Body of pancreas (tissue), 4 donors: ENCODE data around the gene TMEM95. TPM values are rescaled to one million over a fixed set of nuclear protein-coding genes. Genes with fewer than 3 reads are reported as not detected.
A peak's percentile ranks its signal among the peaks of the same experiment; 100 is the strongest.

Experiments used
- ATAC-seq: fragments of 150-250 bp; one replicate; pipeline ENCODE4 v1.9.1; 2016
- DNase-seq, 4 donors: peaks; one replicate each; pipeline ENCODE4 v3.0.0-alpha.2; 2019
- H3K27ac ChIP-seq, 4 donors: fragments of 200-600 bp; sonication (generic); 1 replicate in 3 of 4; 2 replicates in 1 of 4; pipeline versions ENCODE4 v1.5.1 to v1.6.1; 2016 to 2019; ENCODE audit warnings: mild to moderate bottlenecking in 1 of 4, mixed read lengths in 1 of 4, moderate library complexity in 1 of 4
- H3K27me3 ChIP-seq, 2 donors: fragments of 200-600 bp; sonication (generic); one replicate each; pipeline ENCODE4 v1.6.0; 2016; ENCODE audit warnings: mild to moderate bottlenecking in 1 of 2
- H3K36me3 ChIP-seq, 2 donors: fragments of 200-600 bp; sonication (generic); replicated peaks in 1 of 2; 2 replicates each; pipeline ENCODE4 v1.5.1; 2016; ENCODE audit warnings: low read depth in 2 of 2; ENCODE audit not compliant: insufficient read depth in 1 of 2
- H3K4me1 ChIP-seq: fragments of 200-600 bp; sonication (generic); one replicate; pipeline ENCODE4 v1.6.0; 2016
- H3K4me3 ChIP-seq, 2 donors: fragments of 200-600 bp; sonication (generic); 1 replicate in 1 of 2; 2 replicates in 1 of 2; pipeline ENCODE4 v1.5.1; 2016 to 2019
- H3K9me3 ChIP-seq, 3 donors: fragments of 200-600 bp; sonication (generic); 1 replicate in 2 of 3; 2 replicates in 1 of 3; pipeline ENCODE4 v1.5.1; 2016
- POLR2A ChIP-seq, 3 donors: fragments of 450-650 bp; IDR thresholded peaks; one replicate each; pipeline ENCODE4 v1.6.1; 2016; ENCODE audit warnings: antibody characterized with exemption in 3 of 3, mild to moderate bottlenecking in 2 of 3
- WGBS, 2 donors: methylation state at CpG; one replicate each; pipeline ENCODE4 v1.1.5; 2017; 5-methylcytosine and 5-hydroxymethylcytosine counted together
- intact Hi-C: fragments of 100-400 bp; cut with DNase I; formaldehyde crosslinking; loops from one replicate; pipeline ENCODE4 v1.15.1; 2023
- total RNA-seq, 2 donors: library from RNA; depleted of rRNA; stranded (reverse); fragments of >200 nt; gene quantifications; one replicate each; pipeline ENCODE4 v1.1.0, GENCODE V29; 2016
- TF ChIP-seq, protein P1 (sequence below), 7 experiments: fragments of 450-650 bp in 4 of 7; fragments of 200-600 bp in 3 of 7; sonication (generic) in 3 of 7; IDR thresholded peaks; one replicate each; pipeline ENCODE4 v1.5.1; 2016 to 2019; ENCODE audit warnings: antibody characterized with exemption in 7 of 7

TMEM95 gene
- total RNA-seq, 2 donors from 2014 or later = not detected

DNA sequence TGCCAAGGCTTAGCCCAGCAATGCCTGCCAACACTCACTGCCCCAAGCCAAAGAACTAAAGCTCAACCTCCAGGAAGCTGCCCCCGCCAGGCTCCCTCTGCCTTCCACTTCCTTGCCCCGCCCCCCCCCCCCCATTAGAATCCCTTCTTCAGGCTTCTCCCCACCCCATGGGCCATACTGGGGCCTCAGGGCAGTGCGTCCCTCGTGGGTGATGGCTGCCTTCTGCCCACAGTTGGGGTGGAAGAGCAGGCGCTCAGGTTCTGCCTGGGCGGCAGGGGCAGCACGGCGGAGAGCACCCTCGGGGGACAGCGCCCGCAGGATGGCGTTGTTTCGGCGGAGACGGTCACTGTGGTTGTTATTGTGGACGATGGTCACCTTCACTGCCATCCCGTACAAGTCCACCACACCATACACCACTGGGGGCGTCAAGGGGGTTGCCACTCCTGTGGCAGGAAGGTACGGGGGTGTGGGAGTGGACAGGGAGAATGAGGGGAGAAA, 29.9 kb upstream of the TMEM95 start:
- Histone ChIP-seq H3K27ac (no peak overlapping the region), H3K27me3 (no peaks in the 10 kb centered on the region), H3K4me1 (peaks cover 17% of the 10 kb centered on the region), H3K36me3 (peaks cover 0 to 23% of the 10 kb centered on the region in 2 donors), H3K4me3 (no peak overlapping the region), H3K9me3 (no peaks in the 10 kb centered on the region)
- TF ChIP-seq, protein P1, sequence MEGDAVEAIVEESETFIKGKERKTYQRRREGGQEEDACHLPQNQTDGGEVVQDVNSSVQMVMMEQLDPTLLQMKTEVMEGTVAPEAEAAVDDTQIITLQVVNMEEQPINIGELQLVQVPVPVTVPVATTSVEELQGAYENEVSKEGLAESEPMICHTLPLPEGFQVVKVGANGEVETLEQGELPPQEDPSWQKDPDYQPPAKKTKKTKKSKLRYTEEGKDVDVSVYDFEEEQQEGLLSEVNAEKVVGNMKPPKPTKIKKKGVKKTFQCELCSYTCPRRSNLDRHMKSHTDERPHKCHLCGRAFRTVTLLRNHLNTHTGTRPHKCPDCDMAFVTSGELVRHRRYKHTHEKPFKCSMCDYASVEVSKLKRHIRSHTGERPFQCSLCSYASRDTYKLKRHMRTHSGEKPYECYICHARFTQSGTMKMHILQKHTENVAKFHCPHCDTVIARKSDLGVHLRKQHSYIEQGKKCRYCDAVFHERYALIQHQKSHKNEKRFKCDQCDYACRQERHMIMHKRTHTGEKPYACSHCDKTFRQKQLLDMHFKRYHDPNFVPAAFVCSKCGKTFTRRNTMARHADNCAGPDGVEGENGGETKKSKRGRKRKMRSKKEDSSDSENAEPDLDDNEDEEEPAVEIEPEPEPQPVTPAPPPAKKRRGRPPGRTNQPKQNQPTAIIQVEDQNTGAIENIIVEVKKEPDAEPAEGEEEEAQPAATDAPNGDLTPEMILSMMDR (IDR thresholded peaks at IDR 0.05) = no peak
- TF ChIP-seq POLR2A (IDR thresholded peaks at IDR 0.05) = no peak
- ATAC-seq = no peak
- no peak for DNase-seq
- WGBS, 2 donors = 82 to 89% methylated on average over 11 to 18 of the region's 19 CpGs
- intact Hi-C loops = no loop called here

DNA sequence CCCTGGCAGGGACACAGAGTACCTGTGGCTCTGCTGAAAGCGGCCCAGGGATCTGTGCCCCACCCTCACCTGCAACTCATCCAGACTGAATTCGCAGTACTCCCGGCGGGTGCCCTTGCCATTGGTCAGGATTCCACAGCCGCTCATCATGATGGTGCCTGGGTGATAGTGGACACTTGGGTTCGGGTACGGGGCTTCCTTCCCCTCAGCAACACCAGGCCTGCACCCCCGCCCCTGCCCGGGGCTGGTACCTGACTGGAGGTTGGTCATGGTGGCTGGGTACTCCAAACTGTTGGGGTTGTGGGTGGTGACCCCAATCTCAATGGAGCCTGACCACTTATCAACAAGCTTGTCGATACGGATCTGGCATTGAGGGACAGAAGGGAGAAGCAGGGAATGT, 28.8 kb upstream of the TMEM95 start:
- Histone ChIP-seq H3K9me3 (no peaks in the 10 kb centered on the region), H3K27me3 (no peaks in the 10 kb centered on the region), H3K4me1 (peaks cover 25% of the 10 kb centered on the region), H3K4me3 (no peak overlapping the region), H3K27ac (no peak overlapping the region), H3K36me3 (peaks cover 0 to 16% of the 10 kb centered on the region in 2 donors)
- no peak for ATAC-seq
- 67 to 87% methylated on average over 5 to 7 of the region's 11 CpGs for WGBS, 2 donors
- DNase-seq = no peak
- TF ChIP-seq, protein P1 (IDR thresholded peaks at IDR 0.05) = no peak
- TF ChIP-seq POLR2A (IDR thresholded peaks at IDR 0.05) = no peak
- intact Hi-C loops = no loop called here

DNA sequence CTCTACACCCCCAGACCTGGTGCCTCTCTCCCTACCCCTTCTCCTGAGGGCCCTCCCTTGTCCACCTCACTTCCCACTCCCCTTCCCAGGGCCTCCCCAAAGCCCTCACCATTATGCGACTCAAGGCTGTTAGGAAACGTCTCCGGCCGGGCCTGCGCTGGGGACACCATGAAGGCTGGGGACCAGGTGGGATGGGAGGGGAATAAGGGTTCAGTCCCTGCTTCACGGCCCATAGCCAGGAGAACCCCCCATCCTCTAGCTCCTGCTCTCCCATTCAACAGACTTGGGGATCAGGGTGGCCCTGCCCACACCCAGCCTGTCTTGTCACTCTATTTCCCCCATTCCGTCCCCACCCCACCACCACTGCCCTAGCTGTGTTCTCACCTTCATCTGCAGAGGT, 27.9 kb upstream of the TMEM95 start:
- no peak for DNase-seq
- Histone ChIP-seq H3K27me3 (no peaks in the 10 kb centered on the region), H3K4me1 (peaks cover 25% of the 10 kb centered on the region), H3K36me3 (peaks cover 0 to 9% of the 10 kb centered on the region in 2 donors), H3K27ac (no peak overlapping the region), H3K9me3 (no peaks in the 10 kb centered on the region), H3K4me3 (no peak overlapping the region)
- intact Hi-C loops = no loop called here
- ATAC-seq = no peak
- no peak for TF ChIP-seq POLR2A (IDR thresholded peaks at IDR 0.05)
- TF ChIP-seq, protein P1 (IDR thresholded peaks at IDR 0.05) = no peak
- 92% methylated on average over 7 of the region's 7 CpGs for WGBS, 2 donors

DNA sequence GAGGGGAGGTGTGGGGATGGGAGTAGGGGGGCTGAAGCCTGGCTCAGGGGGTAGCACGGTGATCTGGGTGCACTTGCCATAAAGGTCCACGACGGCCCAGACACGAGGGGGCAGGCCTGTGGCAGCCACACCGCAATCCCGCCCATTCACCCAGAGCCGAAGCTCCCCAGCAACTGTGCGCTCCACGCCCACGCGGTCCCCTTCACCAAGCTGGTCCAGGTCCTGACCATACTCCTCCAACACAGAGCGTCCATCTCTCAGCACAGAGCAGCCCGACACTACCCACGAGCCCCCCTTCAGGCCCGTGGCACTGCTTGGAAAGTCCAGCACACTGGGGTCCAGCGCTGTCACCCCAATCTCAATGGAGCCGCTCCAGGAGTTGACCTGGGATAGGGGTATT, 27.5 kb upstream of the TMEM95 start:
- no peak overlapping the region for H3K27ac ChIP-seq
- intact Hi-C loops = no loop called here
- 76 to 83% methylated on average over 14 of the region's 17 CpGs for WGBS, 2 donors
- H3K9me3 ChIP-seq = no peaks in the 10 kb centered on the region
- no peaks in the 10 kb centered on the region for H3K27me3 ChIP-seq
- no peak for ATAC-seq
- no peak overlapping the region for H3K4me3 ChIP-seq
- DNase-seq = peak in 1 of 4 donors; percentile 13
- TF ChIP-seq POLR2A (IDR thresholded peaks at IDR 0.05) = no peak
- TF ChIP-seq, protein P1 (IDR thresholded peaks at IDR 0.05) = no peak
- H3K36me3 ChIP-seq = peaks cover 0 to 9% of the 10 kb centered on the region in 2 donors
- H3K4me1 ChIP-seq = peaks cover 25% of the 10 kb centered on the region

DNA sequence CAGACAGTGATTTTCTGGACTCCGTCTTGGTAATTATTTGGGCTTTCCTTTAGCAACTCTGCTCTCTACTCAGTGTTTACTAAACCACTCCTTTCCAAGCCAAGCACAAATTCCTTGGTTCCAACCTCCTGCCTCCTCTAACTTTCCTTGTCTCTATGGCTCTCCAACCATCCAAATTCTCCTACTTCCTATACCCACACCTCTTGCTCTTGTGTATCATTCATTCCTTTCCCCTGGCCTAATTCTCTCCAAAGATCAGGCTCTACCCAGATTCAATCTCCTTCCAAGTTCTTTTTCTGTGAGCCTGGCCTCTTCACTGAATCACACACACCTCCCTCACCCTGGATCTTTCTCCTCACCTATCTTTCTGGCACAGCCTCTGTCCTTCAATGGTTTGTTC, 26.9 kb upstream of the TMEM95 start:
- DNase-seq (no peak), ATAC-seq (no peak)
- Histone ChIP-seq H3K36me3 (peaks cover 0 to 4% of the 10 kb centered on the region in 2 donors), H3K27me3 (no peaks in the 10 kb centered on the region), H3K27ac (no peak overlapping the region), H3K9me3 (no peaks in the 10 kb centered on the region), H3K4me1 (peaks cover 25% of the 10 kb centered on the region), H3K4me3 (no peak overlapping the region)
- 63 to 78% methylated on average over 1 of the region's 1 CpG for WGBS, 2 donors
- TF ChIP-seq POLR2A (IDR thresholded peaks at IDR 0.05) = no peak
- TF ChIP-seq, protein P1 (IDR thresholded peaks at IDR 0.05) = no peak
- intact Hi-C loops = no loop called here
